Measurements from ENCODE around the gene ALG1.

The ALG1 gene

GRCh38 chr16:5027575-5028235 lies 43.9 kb upstream of the ALG1 start:
- no peak for TF ChIP-seq CTCF (IDR thresholded peaks at IDR 0.05; ENCODE audit: low read length, missing control alignments)
- no peak for DNase-seq (ENCODE audit: low read depth)
- no peak overlapping the region for H3K4me3 ChIP-seq (replicated peaks; ENCODE audit: low read depth, low read length)

- no peak for DNase-seq (ENCODE audit: low read depth)
- no peak overlapping the region for H3K4me3 ChIP-seq (replicated peaks; ENCODE audit: low read depth, low read length)
- no peak for TF ChIP-seq CTCF (IDR thresholded peaks at IDR 0.05; ENCODE audit: low read length, missing control alignments)
Observed at GRCh38 chr16:5028950-5029475, 42.6 kb upstream of the ALG1 start.

GRCh38 chr16:5030251-5030870 lies 41.3 kb upstream of the ALG1 start:
- TF ChIP-seq CTCF (IDR thresholded peaks at IDR 0.05; ENCODE audit: low read length, missing control alignments) = no peak
- DNase-seq (ENCODE audit: low read depth) = no peak
- H3K4me3 ChIP-seq (replicated peaks; ENCODE audit: low read depth, low read length) = no peak overlapping the region

- no peak for TF ChIP-seq CTCF (IDR thresholded peaks at IDR 0.05; ENCODE audit: low read length, missing control alignments)
- DNase-seq (ENCODE audit: low read depth) = no peak
- H3K4me3 ChIP-seq (replicated peaks; ENCODE audit: low read depth, low read length) = no peak overlapping the region
Observed at GRCh38 chr16:5031601-5032000, 40.0 kb upstream of the ALG1 start.

- no peak for TF ChIP-seq CTCF (IDR thresholded peaks at IDR 0.05; ENCODE audit: low read length, missing control alignments)
- no peak for DNase-seq (ENCODE audit: low read depth)
- peak overlapping the region; percentile 78 for H3K4me3 ChIP-seq (replicated peaks; ENCODE audit: low read depth, low read length)
Observed at GRCh38 chr16:5032748-5033167, 38.9 kb upstream of the ALG1 start.

- peak; percentile 88 for DNase-seq (ENCODE audit: low read depth)
- peak within 1 kb of the TSS; percentile 78 for H3K4me3 ChIP-seq (replicated peaks; ENCODE audit: low read depth, low read length)
- no peak for TF ChIP-seq CTCF (IDR thresholded peaks at IDR 0.05; ENCODE audit: low read length, missing control alignments)
Observed at GRCh38 chr16:5033256-5034166, 38.1 kb upstream of the ALG1 start, which contains the start of gene NAGPA. TSS of gene NAGPA (minus strand) at chr16:5033935. CDS start at chr16:5033914, 21 bp downstream.
